ENCODE data around the gene CREBBP. TPM values are rescaled to one million over a fixed set of nuclear protein-coding genes. Genes with fewer than 3 reads are reported as not detected.
A peak's percentile ranks its signal among the peaks of the same experiment; 100 is the strongest.

The CREBBP gene
- total RNA-seq, 1 donor from 2014 or later = 109 TPM

- peak overlapping the region; percentile 19 for H3K4me3 Mint-ChIP-seq (ENCODE audit: unreplicated experiment)
- no peaks in the 10 kb centered on the region for H3K9me3 Mint-ChIP-seq (ENCODE audit: unreplicated experiment)
- no peaks in the 10 kb centered on the region for H3K27me3 Mint-ChIP-seq (ENCODE audit: unreplicated experiment)
- H3K27ac Mint-ChIP-seq (ENCODE audit: unreplicated experiment) = peak overlapping the region; percentile 39
- H3K36me3 Mint-ChIP-seq (ENCODE audit: unreplicated experiment) = no peaks in the 10 kb centered on the region
- peaks cover 86% of the 10 kb centered on the region for H3K4me1 Mint-ChIP-seq (ENCODE audit: unreplicated experiment)
- no peak for DNase-seq (ENCODE audit: extremely low spot score, unreplicated experiment)
- TF ChIP-seq CTCF (IDR thresholded peaks at IDR 0.05) = no peak
Measured at GRCh38 chr16:3819746-3820724, 60.5 kb downstream of the CREBBP start.

GRCh38 chr16:3819175-3819527, 61.4 kb downstream of the CREBBP start:
- Mint-ChIP-seq H3K4me1 (ENCODE audit: unreplicated experiment) (peaks cover 77% of the 10 kb centered on the region), H3K4me3 (ENCODE audit: unreplicated experiment) (no peak overlapping the region), H3K36me3 (ENCODE audit: unreplicated experiment) (no peaks in the 10 kb centered on the region), H3K9me3 (ENCODE audit: unreplicated experiment) (no peaks in the 10 kb centered on the region), H3K27me3 (ENCODE audit: unreplicated experiment) (no peaks in the 10 kb centered on the region), H3K27ac (ENCODE audit: unreplicated experiment) (peak overlapping the region; percentile 39)
- TF ChIP-seq CTCF (IDR thresholded peaks at IDR 0.05) = no peak
- DNase-seq (ENCODE audit: extremely low spot score, unreplicated experiment) = no peak

GRCh38 chr16:3816326-3816725, 64.2 kb downstream of the CREBBP start:
- H3K27ac Mint-ChIP-seq (ENCODE audit: unreplicated experiment) = no peak overlapping the region

GRCh38 chr16:3814755-3815154, 65.8 kb downstream of the CREBBP start:
- no peak for TF ChIP-seq CTCF (IDR thresholded peaks at IDR 0.05)
- DNase-seq (ENCODE audit: extremely low spot score, unreplicated experiment) = no peak
- Mint-ChIP-seq H3K27me3 (ENCODE audit: unreplicated experiment) (no peaks in the 10 kb centered on the region), H3K27ac (ENCODE audit: unreplicated experiment) (no peak overlapping the region), H3K36me3 (ENCODE audit: unreplicated experiment) (peaks cover 9% of the 10 kb centered on the region), H3K9me3 (ENCODE audit: unreplicated experiment) (no peaks in the 10 kb centered on the region), H3K4me3 (ENCODE audit: unreplicated experiment) (no peak overlapping the region), H3K4me1 (ENCODE audit: unreplicated experiment) (peaks cover 37% of the 10 kb centered on the region)

More at GRCh38 chr16:3816326-3816725, 64.2 kb downstream of the CREBBP start:
- TF ChIP-seq CTCF (IDR thresholded peaks at IDR 0.05) = no peak
- Mint-ChIP-seq H3K36me3 (ENCODE audit: unreplicated experiment) (peaks cover 2% of the 10 kb centered on the region), H3K4me1 (ENCODE audit: unreplicated experiment) (peaks cover 52% of the 10 kb centered on the region), H3K27me3 (ENCODE audit: unreplicated experiment) (no peaks in the 10 kb centered on the region), H3K9me3 (ENCODE audit: unreplicated experiment) (no peaks in the 10 kb centered on the region), H3K4me3 (ENCODE audit: unreplicated experiment) (no peak overlapping the region)
- no peak for DNase-seq (ENCODE audit: extremely low spot score, unreplicated experiment)

- peaks cover 23% of the 10 kb centered on the region for H3K4me1 Mint-ChIP-seq (ENCODE audit: unreplicated experiment)
- DNase-seq (ENCODE audit: extremely low spot score, unreplicated experiment) = no peak
- peaks cover 19% of the 10 kb centered on the region for H3K36me3 Mint-ChIP-seq (ENCODE audit: unreplicated experiment)
- no peaks in the 10 kb centered on the region for H3K9me3 Mint-ChIP-seq (ENCODE audit: unreplicated experiment)
- no peak overlapping the region for H3K4me3 Mint-ChIP-seq (ENCODE audit: unreplicated experiment)
- no peaks in the 10 kb centered on the region for H3K27me3 Mint-ChIP-seq (ENCODE audit: unreplicated experiment)
- H3K27ac Mint-ChIP-seq (ENCODE audit: unreplicated experiment) = no peak overlapping the region
- TF ChIP-seq CTCF (IDR thresholded peaks at IDR 0.05) = no peak
Measured at GRCh38 chr16:3812469-3813172, 67.9 kb downstream of the CREBBP start.

Measured in osteocyte (in vitro differentiated cells).